SK-N-SH (cell line): ENCODE measurements around the gene CRB2. TPM values are rescaled to one million over a fixed set of nuclear protein-coding genes. Genes with fewer than 3 reads are reported as not detected.

Source experiments
- CTCF ChIA-PET: fragments of 300-600, 350-600 bp; formaldehyde crosslinking; extraction: SDS; loops from one replicate; lab custom pipeline; 2021; lab: Yijun Ruan, JAX
- POLR2A ChIA-PET: fragments of 350-600 bp; sonication (Branson Sonifier 250); formaldehyde crosslinking; extraction: SDS; loops from one replicate; lab custom pipeline; 2020; ENCODE audit warnings: antibody characterized with exemption, inconsistent platforms; lab: Yijun Ruan, JAX
- DNase-seq: peaks from one replicate; pipeline ENCODE4 v3.0.0; 2012
- H2AFZ ChIP-seq: fragments of 200-600 bp; sonication (generic); 2 replicates; pipeline ENCODE4 v1.8.1; 2016; ENCODE audit warnings: antibody characterized with exemption, mild to moderate bottlenecking, low read depth
- H3F3A ChIP-seq: fragments of 200-600 bp; sonication (generic); replicated peaks from 2 replicates; pipeline ENCODE3; 2016; ENCODE audit warnings: antibody characterized with exemption, mild to moderate bottlenecking; ENCODE audit not compliant: insufficient read depth
- H3K27ac ChIP-seq, 2 experiments: fragments of 200-500 bp in 1 of 2; fragments of 200-600 bp in 1 of 2; sonication (Bioruptor generic) in 1 of 2; sonication (generic), shearing (Covaris generic) in 1 of 2; 2 replicates each; pipeline versions ENCODE4 v1.5.1 to v1.6.1; 2014 to 2016; ENCODE audit warnings: low read depth in 2 of 2, inconsistent platforms in 1 of 2, low read length in 1 of 2, mild to moderate bottlenecking in 1 of 2, mixed read lengths in 1 of 2
- H3K27me3 ChIP-seq: fragments of 200-600 bp; sonication (generic), shearing (Covaris generic); 2 replicates; pipeline ENCODE4 v1.6.1; 2016; ENCODE audit warnings: mixed run types; ENCODE audit not compliant: insufficient read depth
- H3K36me3 ChIP-seq, 2 experiments: fragments of 200-500 bp in 1 of 2; fragments of 200-600 bp in 1 of 2; sonication (Bioruptor generic) in 1 of 2; sonication (generic) in 1 of 2; replicated peaks in 1 of 2; 2 replicates each; pipeline versions ENCODE3 to v1.5.1; 2014 to 2016; ENCODE audit warnings: low read length in 1 of 2, mild to moderate bottlenecking in 1 of 2; ENCODE audit not compliant: insufficient read depth in 2 of 2, control insufficient read depth in 1 of 2
- H3K4me1 ChIP-seq, 2 experiments: fragments of 200-500 bp in 1 of 2; fragments of 200-600 bp in 1 of 2; sonication (Bioruptor generic) in 1 of 2; sonication (generic), shearing (Covaris generic) in 1 of 2; 2 replicates each; pipeline versions ENCODE4 v1.5.1 to v1.6.1; 2014 to 2016; ENCODE audit warnings: low read depth in 1 of 2, low read length in 1 of 2, mixed run types in 1 of 2; ENCODE audit not compliant: insufficient read depth in 2 of 2, control insufficient read depth in 1 of 2
- H3K4me2 ChIP-seq: fragments of 200-600 bp; sonication (generic), shearing (Covaris generic); 2 replicates; pipeline ENCODE4 v1.6.1; 2017; ENCODE audit warnings: mixed run types
- H3K4me3 ChIP-seq, 2 experiments: fragments of 200-500 bp in 1 of 2; fragments of 200-600 bp in 1 of 2; sonication (Bioruptor generic) in 1 of 2; sonication (generic), shearing (Covaris generic) in 1 of 2; 2 replicates each; pipeline versions ENCODE4 v1.5.1 to v1.8.1; 2014 to 2016; ENCODE audit warnings: low read depth in 2 of 2, inconsistent platforms in 1 of 2, low read length in 1 of 2, mild to moderate bottlenecking in 1 of 2, mixed read lengths in 1 of 2, moderate library complexity in 1 of 2
- H3K79me2 ChIP-seq: fragments of 200-600 bp; sonication (generic); 2 replicates; pipeline ENCODE4 v1.8.1; 2017; ENCODE audit warnings: mild to moderate bottlenecking; ENCODE audit not compliant: insufficient read depth
- H3K9ac ChIP-seq: fragments of 200-600 bp; sonication (generic); 2 replicates; pipeline ENCODE4 v1.6.1; 2017; ENCODE audit warnings: mixed run types
- H3K9me2 ChIP-seq: fragments of 200-600 bp; sonication (generic); 2 replicates; pipeline ENCODE4 v1.6.1; 2017; ENCODE audit warnings: mixed run types
- H3K9me3 ChIP-seq: fragments of 200-600 bp; sonication (generic); 2 replicates; pipeline ENCODE4 v1.6.1; 2017; ENCODE audit warnings: mixed run types, mild to moderate bottlenecking, moderate library complexity
- H4K20me1 ChIP-seq: fragments of 200-600 bp; sonication (generic); 2 replicates; pipeline ENCODE4 v1.6.1; 2017; ENCODE audit warnings: mild to moderate bottlenecking, mixed run types; ENCODE audit not compliant: insufficient read depth
- FOSL2 ChIP-seq: IDR thresholded peaks from 2 replicates; pipeline ENCODE4 v1.4.0; 2012; ENCODE audit warnings: low read depth, mild to moderate bottlenecking, moderate library complexity, borderline replicate concordance
- FOXJ3 ChIP-seq: sonication (generic); formaldehyde crosslinking; IDR thresholded peaks from 2 replicates; pipeline ENCODE4 v1.5.1; 2020; ENCODE audit warnings: mild to moderate bottlenecking, missing genetic modification reagents
- GABPA ChIP-seq: IDR thresholded peaks from 2 replicates; pipeline ENCODE4 v1.4.0; 2012; ENCODE audit warnings: low read depth, mild to moderate bottlenecking
- GATA2 ChIP-seq: sonication (generic); formaldehyde crosslinking; IDR thresholded peaks from 2 replicates; pipeline ENCODE4 v1.5.0; 2020; ENCODE audit warnings: mild to moderate bottlenecking, missing genetic modification reagents
- IRF3 ChIP-seq: fragments of 150-350 bp; IDR thresholded peaks from 2 replicates; pipeline ENCODE4 v1.6.1; 2016; ENCODE audit warnings: mild to moderate bottlenecking, low read depth, low read length
- MAX ChIP-seq: IDR thresholded peaks from 2 replicates; pipeline ENCODE4 v1.4.0; 2012; ENCODE audit warnings: low read depth
- MXI1 ChIP-seq: IDR thresholded peaks from 2 replicates; pipeline ENCODE4 v1.6.1; 2012; ENCODE audit warnings: mild to moderate bottlenecking, low read depth, low read length, improper control_type of control experiment
- POLR2AphosphoS5 ChIP-seq: IDR thresholded peaks from 2 replicates; pipeline ENCODE4 v1.6.1; 2012; ENCODE audit warnings: low read depth, low read length
- RAD21 ChIP-seq: IDR thresholded peaks from 2 replicates; pipeline ENCODE4 v1.6.1; 2012; ENCODE audit warnings: mild to moderate bottlenecking, low read length
- REST ChIP-seq: IDR thresholded peaks from 2 replicates; pipeline ENCODE4 v1.6.1; 2012; ENCODE audit warnings: mild to moderate bottlenecking, low read depth, low read length, moderate library complexity
- SMC3 ChIP-seq: IDR thresholded peaks from 2 replicates; pipeline ENCODE4 v1.6.1; 2012; ENCODE audit warnings: low read depth, low read length, improper control_type of control experiment
- TCF12 ChIP-seq: IDR thresholded peaks from 2 replicates; pipeline ENCODE4 v1.4.0; 2012
- WGBS: methylation state at CpG from one replicate; pipeline ENCODE4 v1.1.6; 2017; ENCODE audit warnings: low lambda C conversion rate; 5-methylcytosine and 5-hydroxymethylcytosine counted together
- polyA plus RNA-seq, 3 experiments: library from polyadenylated mRNA; depleted of rRNA; stranded (reverse); fragments of >200 nt; gene quantifications; 2 replicates each; pipeline ENCODE4 v1.2.3, GENCODE V29; 2012
- TF ChIP-seq, protein P1 (sequence below): fragments of 200-600 bp; sonication (generic); IDR thresholded peaks from 2 replicates; pipeline ENCODE4 v1.6.1; 2017; ENCODE audit warnings: antibody characterized with exemption, mild to moderate bottlenecking, moderate library complexity
- TF ChIP-seq, protein P2 (sequence below): IDR thresholded peaks from 2 replicates; pipeline ENCODE4; 2012

The CRB2 gene
- polyA plus RNA-seq, 1 of the 3 experiments (the other 2 are of a cell fraction) = not detected

- ChIA-PET CTCF (interaction anchor here (0.8 to 20.5 kb wide), 4 partner anchors 9 to 313 kb away, joined by 3 to 331 read pairs (median 12); partner anchors contain the start of gene CRB2), POLR2A (no interaction called here)
- no peak overlapping the region for H3K4me3 ChIP-seq
- DNase-seq = no peak
- no peaks in the 10 kb centered on the region for H3K9me2 ChIP-seq
- H3F3A ChIP-seq = no peaks in the 10 kb centered on the region
- H3K27ac ChIP-seq = no peak overlapping the region
- H3K27me3 ChIP-seq = no peaks in the 10 kb centered on the region
- no peak overlapping the region for H3K9ac ChIP-seq
- 80% methylated on average over 15 of the region's 16 CpGs for WGBS
- H4K20me1 ChIP-seq = no peaks in the 10 kb centered on the region
- peaks cover 0 to 11% of the 10 kb centered on the region in 2 experiments; a peak in 1 of 4 replicates for H3K4me1 ChIP-seq
- H2AFZ ChIP-seq = no peak overlapping the region
- no peaks in the 10 kb centered on the region for H3K79me2 ChIP-seq
- TF ChIP-seq TCF12 = no peak
- no peak for TF ChIP-seq FOXJ3 (CRISPR knock-in tag)
- no peak for TF ChIP-seq GABPA
- H3K9me3 ChIP-seq = no peaks in the 10 kb centered on the region
- no peaks in the 10 kb centered on the region for H3K36me3 ChIP-seq
- no peak overlapping the region for H3K4me2 ChIP-seq
These were observed 38.6 kb downstream of the CRB2 start for GRCh38 chr9:123394291-123395235.

DNA sequence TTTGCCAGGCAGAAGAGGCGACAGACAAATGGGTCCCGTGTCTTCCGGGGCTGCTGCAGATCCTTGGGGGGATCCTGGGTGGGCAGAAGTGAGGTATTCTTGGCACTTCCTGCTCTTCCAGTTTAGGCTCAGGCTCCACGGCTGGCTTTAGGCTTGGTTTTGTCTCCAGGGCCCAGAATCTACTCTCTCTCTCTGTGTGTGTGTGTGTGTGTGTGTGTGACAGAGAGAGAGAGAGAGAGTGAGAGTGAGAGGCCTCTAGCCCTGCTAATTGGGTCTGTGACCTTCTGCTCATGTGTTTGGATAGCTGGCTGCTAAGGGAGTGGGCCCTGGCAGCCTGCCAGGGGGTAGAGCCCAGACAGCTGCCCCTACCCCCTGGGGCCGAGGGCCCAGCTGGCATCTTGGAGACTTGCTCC is 39.3 kb downstream of the CRB2 start:
- Histone ChIP-seq H4K20me1 (no peaks in the 10 kb centered on the region), H3F3A (no peaks in the 10 kb centered on the region), H3K79me2 (no peaks in the 10 kb centered on the region), H3K9me3 (no peaks in the 10 kb centered on the region), H3K9me2 (no peaks in the 10 kb centered on the region), H2AFZ (no peak overlapping the region), H3K36me3 (no peaks in the 10 kb centered on the region), H3K27ac (no peak overlapping the region), H3K4me3 (no peak overlapping the region), H3K27me3 (no peaks in the 10 kb centered on the region), H3K9ac (no peak overlapping the region), H3K4me2 (no peak overlapping the region), H3K4me1 (peaks cover 0 to 11% of the 10 kb centered on the region in 2 experiments; a peak in 1 of 4 replicates)
- DNase-seq = peak; percentile 74
- TF ChIP-seq, protein P1, sequence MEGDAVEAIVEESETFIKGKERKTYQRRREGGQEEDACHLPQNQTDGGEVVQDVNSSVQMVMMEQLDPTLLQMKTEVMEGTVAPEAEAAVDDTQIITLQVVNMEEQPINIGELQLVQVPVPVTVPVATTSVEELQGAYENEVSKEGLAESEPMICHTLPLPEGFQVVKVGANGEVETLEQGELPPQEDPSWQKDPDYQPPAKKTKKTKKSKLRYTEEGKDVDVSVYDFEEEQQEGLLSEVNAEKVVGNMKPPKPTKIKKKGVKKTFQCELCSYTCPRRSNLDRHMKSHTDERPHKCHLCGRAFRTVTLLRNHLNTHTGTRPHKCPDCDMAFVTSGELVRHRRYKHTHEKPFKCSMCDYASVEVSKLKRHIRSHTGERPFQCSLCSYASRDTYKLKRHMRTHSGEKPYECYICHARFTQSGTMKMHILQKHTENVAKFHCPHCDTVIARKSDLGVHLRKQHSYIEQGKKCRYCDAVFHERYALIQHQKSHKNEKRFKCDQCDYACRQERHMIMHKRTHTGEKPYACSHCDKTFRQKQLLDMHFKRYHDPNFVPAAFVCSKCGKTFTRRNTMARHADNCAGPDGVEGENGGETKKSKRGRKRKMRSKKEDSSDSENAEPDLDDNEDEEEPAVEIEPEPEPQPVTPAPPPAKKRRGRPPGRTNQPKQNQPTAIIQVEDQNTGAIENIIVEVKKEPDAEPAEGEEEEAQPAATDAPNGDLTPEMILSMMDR = no peak
- no peak for TF ChIP-seq FOSL2
- no peak for TF ChIP-seq REST
- TF ChIP-seq SMC3 = no peak
- no peak for TF ChIP-seq MAX
- TF ChIP-seq GATA2 (CRISPR knock-in tag) = no peak
- TF ChIP-seq RAD21 = no peak
- TF ChIP-seq POLR2AphosphoS5 = no peak
- TF ChIP-seq, protein P2, sequence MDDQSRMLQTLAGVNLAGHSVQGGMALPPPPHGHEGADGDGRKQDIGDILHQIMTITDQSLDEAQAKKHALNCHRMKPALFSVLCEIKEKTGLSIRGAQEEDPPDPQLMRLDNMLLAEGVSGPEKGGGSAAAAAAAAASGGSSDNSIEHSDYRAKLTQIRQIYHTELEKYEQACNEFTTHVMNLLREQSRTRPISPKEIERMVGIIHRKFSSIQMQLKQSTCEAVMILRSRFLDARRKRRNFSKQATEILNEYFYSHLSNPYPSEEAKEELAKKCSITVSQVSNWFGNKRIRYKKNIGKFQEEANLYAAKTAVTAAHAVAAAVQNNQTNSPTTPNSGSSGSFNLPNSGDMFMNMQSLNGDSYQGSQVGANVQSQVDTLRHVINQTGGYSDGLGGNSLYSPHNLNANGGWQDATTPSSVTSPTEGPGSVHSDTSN = no peak
- TF ChIP-seq TCF12 = no peak
- TF ChIP-seq IRF3 = no peak
- no peak for TF ChIP-seq MXI1
- no peak for TF ChIP-seq GABPA
- POLR2A ChIA-PET = interaction anchor here (0.9 kb wide), 1 partner anchor 17 kb away, joined by 3 read pairs; no protein-coding TSS in a partner anchor
- CTCF ChIA-PET = interaction anchor here (0.8 to 3.7 kb wide), 5 partner anchors 9 to 646 kb away, joined by 3 to 19 read pairs (median 6); no protein-coding TSS in a partner anchor
- 84% methylated on average over 3 of the region's 5 CpGs for WGBS
